Mesenchymal stem cell (in vitro differentiated cells and primary cell): ENCODE results near the gene ALKBH6.
A peak's percentile ranks its signal among the peaks of the same experiment; 100 is the strongest.

ENCODE experiments used
- DNase-seq: peaks from one replicate; pipeline ENCODE4 v3.0.0-alpha.2; 2013
- H2AFZ ChIP-seq: one replicate; pipeline ENCODE4 v1.6.1; 2013; ENCODE audit warnings: low read depth, mild to moderate bottlenecking, control low read depth, inconsistent platforms, low read length, moderate library complexity
- H2AK5ac ChIP-seq: 2 replicates; pipeline ENCODE4 v1.6.1; 2013; ENCODE audit warnings: low read length, moderate library complexity, mild to moderate bottlenecking, inconsistent platforms; ENCODE audit not compliant: severe bottlenecking
- H2BK120ac ChIP-seq: one replicate; pipeline ENCODE4 v1.6.1; 2013; ENCODE audit warnings: low read depth, mild to moderate bottlenecking, inconsistent platforms, low read length, moderate library complexity
- H2BK12ac ChIP-seq, 2 experiments: one replicate each; pipeline ENCODE4 v1.6.1; 2013; ENCODE audit warnings: inconsistent platforms in 2 of 2, low read length in 2 of 2, mild to moderate bottlenecking in 2 of 2, moderate library complexity in 2 of 2, control low read depth in 1 of 2
- H2BK15ac ChIP-seq: one replicate; pipeline ENCODE4 v1.6.1; 2013; ENCODE audit warnings: mild to moderate bottlenecking, low read depth, inconsistent platforms; ENCODE audit not compliant: poor library complexity, severe bottlenecking
- H2BK5ac ChIP-seq: 2 replicates; pipeline ENCODE4 v1.6.1; 2013; ENCODE audit warnings: low read depth, mild to moderate bottlenecking, low read length, control low read depth, inconsistent platforms; ENCODE audit not compliant: poor library complexity, severe bottlenecking
- H3K14ac ChIP-seq, 2 experiments: one replicate each; pipeline ENCODE4 v1.6.1; 2013; ENCODE audit warnings: inconsistent platforms in 2 of 2, low read length in 2 of 2, control low read depth in 1 of 2, mild to moderate bottlenecking in 1 of 2, moderate library complexity in 1 of 2
- H3K18ac ChIP-seq, 2 experiments: one replicate each; pipeline ENCODE4 v1.6.1; 2013; ENCODE audit warnings: inconsistent platforms in 2 of 2, low read length in 2 of 2, control low read depth in 1 of 2, low read depth in 1 of 2, mild to moderate bottlenecking in 1 of 2
- H3K23ac ChIP-seq, 2 experiments: one replicate each; pipeline ENCODE4 v1.6.1; 2013; ENCODE audit warnings: inconsistent platforms in 2 of 2, low read length in 2 of 2, mild to moderate bottlenecking in 2 of 2, moderate library complexity in 2 of 2, control low read depth in 1 of 2
- H3K27ac ChIP-seq: 2 replicates; pipeline ENCODE4 v1.5.1; 2013; ENCODE audit warnings: mild to moderate bottlenecking, moderate library complexity, low read length, control low read depth, inconsistent platforms; ENCODE audit not compliant: poor library complexity, severe bottlenecking
- H3K27me3 ChIP-seq, 2 experiments: 2 replicates each; pipeline versions ENCODE4 v1.6.1 to v1.7.0; 2013; ENCODE audit warnings: low read length in 2 of 2, mild to moderate bottlenecking in 2 of 2, moderate library complexity in 2 of 2, control low read depth in 1 of 2, inconsistent platforms in 1 of 2; ENCODE audit not compliant: control insufficient read depth in 1 of 2, insufficient read depth in 1 of 2
- H3K36me3 ChIP-seq, 2 experiments: 2 replicates each; pipeline versions ENCODE4 v1.6.1 to v1.7.0; 2013; ENCODE audit warnings: low read length in 2 of 2, control low read depth in 1 of 2, inconsistent platforms in 1 of 2, low read depth in 1 of 2, mild to moderate bottlenecking in 1 of 2; ENCODE audit not compliant: insufficient read depth in 2 of 2, control insufficient read depth in 1 of 2
- H3K4ac ChIP-seq, 2 experiments: one replicate each; pipeline ENCODE4 v1.6.1; 2013; ENCODE audit warnings: inconsistent platforms in 2 of 2, low read length in 2 of 2, mild to moderate bottlenecking in 2 of 2, moderate library complexity in 2 of 2, control low read depth in 1 of 2, low read depth in 1 of 2
- H3K4me1 ChIP-seq: 2 replicates; pipeline ENCODE4 v1.6.1; 2013; ENCODE audit warnings: low read depth, low read length, control low read depth; ENCODE audit not compliant: control insufficient read depth, insufficient read depth
- H3K4me2 ChIP-seq: 2 replicates; pipeline ENCODE4 v1.6.1; 2013; ENCODE audit warnings: low read length, mild to moderate bottlenecking, inconsistent platforms; ENCODE audit not compliant: poor library complexity, severe bottlenecking
- H3K4me3 ChIP-seq, 2 experiments: 2 replicates each; pipeline versions ENCODE4 v1.5.1 to v1.7.0; 2013; ENCODE audit warnings: low read length in 2 of 2, mild to moderate bottlenecking in 2 of 2, control low read depth in 1 of 2, low read depth in 1 of 2; ENCODE audit not compliant: insufficient read depth in 1 of 2
- H3K79me1 ChIP-seq: replicated peaks from 2 replicates; pipeline ENCODE4 v1.6.1; 2013; ENCODE audit warnings: mild to moderate bottlenecking, control low read depth, low read length, inconsistent platforms; ENCODE audit not compliant: poor library complexity, severe bottlenecking
- H3K9ac ChIP-seq: 2 replicates; pipeline ENCODE4 v1.7.0; 2013; ENCODE audit warnings: mild to moderate bottlenecking, low read length, moderate library complexity
- H3K9me3 ChIP-seq: 2 replicates; pipeline ENCODE4 v1.7.0; 2013; ENCODE audit warnings: mild to moderate bottlenecking, low read length; ENCODE audit not compliant: control insufficient read depth
- H4K8ac ChIP-seq: one replicate; pipeline ENCODE4 v1.6.1; 2013; ENCODE audit warnings: inconsistent platforms, mild to moderate bottlenecking, low read length, moderate library complexity
- H4K91ac ChIP-seq: one replicate; pipeline ENCODE4 v1.6.1; 2013; ENCODE audit warnings: mild to moderate bottlenecking, low read length, inconsistent platforms
- WGBS: methylation state at CpG from one replicate; pipeline ENCODE4 v1.1.7; 2013; ENCODE audit warnings: mixed read lengths; 5-methylcytosine and 5-hydroxymethylcytosine counted together

ALKBH6 gene

GRCh38 chr19:35990771-35991730 is 23.0 kb downstream of the ALKBH6 start:
- no peak overlapping the region for H3K4ac ChIP-seq
- no peak overlapping the region for H3K18ac ChIP-seq
- H3K23ac ChIP-seq: no peak overlapping the region
- H2AK5ac ChIP-seq: no peak overlapping the region
- no peak overlapping the region for H4K8ac ChIP-seq
- no peak overlapping the region for H2BK5ac ChIP-seq
- H3K79me1 ChIP-seq: peaks cover 10% of the 10 kb centered on the region
- H2AFZ ChIP-seq: no peak overlapping the region
- no peak overlapping the region for H3K4me2 ChIP-seq
- H3K27ac ChIP-seq: no peak overlapping the region
- WGBS: 86% methylated on average over 6 of the region's 10 CpGs
- H3K9ac ChIP-seq: no peak overlapping the region
- peaks cover 19% of the 10 kb centered on the region for H3K4me1 ChIP-seq
- no peak overlapping the region for H4K91ac ChIP-seq
- H2BK120ac ChIP-seq: no peak overlapping the region
- no peak overlapping the region for H2BK12ac ChIP-seq
- H3K4me3 ChIP-seq: no peak overlapping the region
- H3K14ac ChIP-seq: no peak overlapping the region
- H2BK15ac ChIP-seq: no peak overlapping the region
- H3K27me3 ChIP-seq: peaks cover 23 to 26% of the 10 kb centered on the region in 2 experiments
- no peaks in the 10 kb centered on the region for H3K36me3 ChIP-seq
- DNase-seq: no peak
- peaks cover 3% of the 10 kb centered on the region for H3K9me3 ChIP-seq

- Histone ChIP-seq H3K4me1 (peaks cover 10% of the 10 kb centered on the region), H3K4me2 (no peak overlapping the region), H3K9ac (no peak overlapping the region), H2BK12ac (no peak overlapping the region), H3K4ac (no peak overlapping the region), H3K79me1 (peaks cover under 1% of the 10 kb centered on the region), H3K14ac (no peak overlapping the region), H3K9me3 (peaks cover 3% of the 10 kb centered on the region), H3K23ac (no peak overlapping the region), H2AK5ac (no peak overlapping the region), H2BK120ac (no peak overlapping the region), H2BK5ac (no peak overlapping the region), H4K8ac (no peak overlapping the region), H3K27ac (no peak overlapping the region), H3K27me3 (peaks cover 32 to 35% of the 10 kb centered on the region in 2 experiments), H2BK15ac (no peak overlapping the region), H2AFZ (no peak overlapping the region), H4K91ac (no peak overlapping the region), H3K4me3 (no peak overlapping the region), H3K18ac (no peak overlapping the region), H3K36me3 (no peaks in the 10 kb centered on the region)
- DNase-seq: no peak
- 87% methylated on average over 4 of the region's 4 CpGs for WGBS
These were observed 23.9 kb downstream of the ALKBH6 start for GRCh38 chr19:35990156-35990555.

- Histone ChIP-seq H4K8ac (no peak overlapping the region), H3K9me3 (peaks cover 3% of the 10 kb centered on the region), H3K18ac (no peak overlapping the region), H3K4me2 (no peak overlapping the region), H4K91ac (no peak overlapping the region), H2AK5ac (no peak overlapping the region), H3K23ac (no peak overlapping the region), H3K4ac (no peak overlapping the region), H3K36me3 (no peaks in the 10 kb centered on the region), H3K4me3 (no peak overlapping the region), H3K9ac (no peak overlapping the region), H2AFZ (no peak overlapping the region), H3K79me1 (no peaks in the 10 kb centered on the region), H3K4me1 (peaks cover 8% of the 10 kb centered on the region), H2BK5ac (no peak overlapping the region), H2BK15ac (no peak overlapping the region), H3K14ac (no peak overlapping the region), H2BK120ac (no peak overlapping the region), H2BK12ac (no peak overlapping the region), H3K27me3 (peaks cover 40 to 48% of the 10 kb centered on the region in 2 experiments), H3K27ac (no peak overlapping the region)
- DNase-seq: no peak
- no CpG with 5 or more reads among the region's 3 CpGs for WGBS
These were observed 25.2 kb downstream of the ALKBH6 start for GRCh38 chr19:35988824-35989223.

GRCh38 chr19:35987571-35987896 is 26.5 kb downstream of the ALKBH6 start:
- Histone ChIP-seq H3K9ac (no peak overlapping the region), H2BK120ac (no peak overlapping the region), H4K91ac (no peak overlapping the region), H2BK15ac (no peak overlapping the region), H3K4ac (no peak overlapping the region), H4K8ac (no peak overlapping the region), H3K23ac (no peak overlapping the region), H2BK5ac (no peak overlapping the region), H3K27ac (no peak overlapping the region), H2AK5ac (no peak overlapping the region), H3K4me2 (peak overlapping the region; percentile 83), H3K4me1 (peaks cover 8% of the 10 kb centered on the region), H3K79me1 (no peaks in the 10 kb centered on the region), H3K9me3 (peaks cover 3% of the 10 kb centered on the region), H3K4me3 (no peak overlapping the region), H3K27me3 (peaks cover 45 to 55% of the 10 kb centered on the region in 2 experiments), H3K36me3 (no peaks in the 10 kb centered on the region), H3K18ac (no peak overlapping the region), H2BK12ac (no peak overlapping the region), H2AFZ (no peak overlapping the region), H3K14ac (no peak overlapping the region)
- 47% methylated on average over 6 of the region's 8 CpGs for WGBS
- DNase-seq: no peak
